Esophagus muscularis mucosa (tissue), 4 donors: ENCODE measurements around the gene MAST3. TPM values are rescaled to one million over a fixed set of nuclear protein-coding genes. Genes with fewer than 3 reads are reported as not detected.
"Not testable (repeated sequence)": the region's sequence is repeated elsewhere in the genome, so short reads cannot be mapped to it uniquely, and the experiment has no call there.

Source experiments
- DNase-seq: peaks from one replicate; pipeline ENCODE4 v3.0.0-alpha.2; 2017; ENCODE audit errors: extremely low spot score
- H3K27ac ChIP-seq, 4 donors: fragments of 200-600 bp; sonication (generic); replicated peaks in 1 of 4; 1 replicate in 3 of 4; 2 replicates in 1 of 4; pipeline ENCODE4 v1.5.1; 2016 to 2019; ENCODE audit warnings: mild to moderate bottlenecking in 1 of 4
- H3K27me3 ChIP-seq, 4 donors: fragments of 200-600 bp; sonication (generic); one replicate each; pipeline versions ENCODE4 v1.5.1 to v1.6.0; 2016 to 2019
- H3K36me3 ChIP-seq, 4 donors: fragments of 200-600 bp; sonication (generic); one replicate each; pipeline ENCODE4 v1.5.1; 2016 to 2019
- H3K4me1 ChIP-seq, 4 donors: fragments of 200-600 bp; sonication (generic); one replicate each; pipeline ENCODE4 v1.5.1; 2016 to 2019
- H3K4me3 ChIP-seq, 4 donors: fragments of 200-600 bp; sonication (generic); 1 replicate in 2 of 4; 2 replicates in 2 of 4; pipeline ENCODE4 v1.5.1; 2016 to 2019; ENCODE audit warnings: mild to moderate bottlenecking in 4 of 4, moderate library complexity in 1 of 4
- H3K9me3 ChIP-seq, 4 donors: fragments of 200-600 bp; sonication (generic); 1 replicate in 3 of 4; 2 replicates in 1 of 4; pipeline ENCODE4 v1.5.1; 2016 to 2019
- CTCF ChIP-seq, 3 experiments: fragments of 200-600 bp in 2 of 3; fragments of 450-650 bp in 1 of 3; sonication (generic) in 2 of 3; IDR thresholded peaks; one replicate each; pipeline ENCODE4 v1.5.1; 2017 to 2019; ENCODE audit warnings: antibody characterized with exemption in 3 of 3, mild to moderate bottlenecking in 2 of 3, moderate library complexity in 1 of 3
- EP300 ChIP-seq: sonication (generic); formaldehyde crosslinking; IDR thresholded peaks from one replicate; pipeline ENCODE4 v1.6.1; 2017; ENCODE audit warnings: antibody characterized with exemption
- POLR2A ChIP-seq: fragments of 450-650 bp; IDR thresholded peaks from one replicate; pipeline ENCODE4 v1.6.1; 2017; ENCODE audit warnings: antibody characterized with exemption, moderate library complexity, mild to moderate bottlenecking, low read depth
- POLR2AphosphoS5 ChIP-seq, 2 donors: sonication (generic); formaldehyde crosslinking; IDR thresholded peaks; one replicate each; pipeline ENCODE4 v1.6.1; 2017; ENCODE audit warnings: antibody characterized with exemption in 2 of 2
- WGBS: methylation state at CpG from one replicate; pipeline ENCODE4 v1.1.5; 2018; 5-methylcytosine and 5-hydroxymethylcytosine counted together
- intact Hi-C: fragments of 100-400 bp; cut with DNase I; formaldehyde crosslinking; loops from one replicate; pipeline ENCODE4 v1.15.1; 2023
- total RNA-seq, 4 donors: library from RNA; depleted of rRNA; stranded (reverse); fragments of >200 nt; gene quantifications; one replicate each; pipeline versions ENCODE4 v1.1.0 to v1.2.1, GENCODE V29; 2016

MAST3 gene
- total RNA-seq, 4 donors from 2014 or later, result 5.0 to 8.5 (median 6.4) TPM

- Histone ChIP-seq H3K27ac (no peak overlapping the region), H3K4me1 (peaks cover 0 to 19% (median 4%) of the 10 kb centered on the region in 4 donors), H3K36me3 (no peaks in the 10 kb centered on the region), H3K9me3 (no peaks in the 10 kb centered on the region), H3K27me3 (peaks cover 0 to 18% (median 0%) of the 10 kb centered on the region in 4 donors), H3K4me3 (no peak overlapping the region)
- intact Hi-C loops, result no loop called here
- WGBS, result 87% methylated on average over 6 of the region's 8 CpGs
- no peak for DNase-seq
- TF ChIP-seq POLR2AphosphoS5 (IDR thresholded peaks at IDR 0.05) (no peak), POLR2A (no peak), EP300 (no peak), CTCF (IDR thresholded peaks at IDR 0.05) (no peak)
Observed at GRCh38 chr19:18085702-18086457, 11.7 kb upstream of the MAST3 start.

GRCh38 chr19:18086590-18087138 lies 10.9 kb upstream of the MAST3 start, which contains the start of gene IL12RB1:
Gene IL12RB1 (minus strand): TSS chr19:18086934. CDS start chr19:18086823, 111 bp downstream.
- WGBS, result 61% methylated on average over 12 of the region's 12 CpGs
- Histone ChIP-seq H3K27ac (peak within 1 kb of the TSS in 1 of 4 donors; percentile 40), H3K27me3 (peaks cover 0 to 12% (median 0%) of the 10 kb centered on the region in 4 donors), H3K9me3 (no peaks in the 10 kb centered on the region), H3K36me3 (no peaks in the 10 kb centered on the region), H3K4me1 (peaks cover 0 to 19% (median 5%) of the 10 kb centered on the region in 4 donors), H3K4me3 (peak within 1 kb of the TSS; percentile 17 to 42 (median 36))
- intact Hi-C loops, result no loop called here
- DNase-seq, result no peak
- TF ChIP-seq POLR2AphosphoS5 (IDR thresholded peaks at IDR 0.05), result no peak
- no peak for TF ChIP-seq POLR2A
- no peak for TF ChIP-seq EP300
- no peak for TF ChIP-seq CTCF (IDR thresholded peaks at IDR 0.05)

- Histone ChIP-seq H3K4me1 (peaks cover 0 to 19% (median 5%) of the 10 kb centered on the region in 4 donors), H3K27ac (peak overlapping the region in 3 of 4 donors; percentile 5 to 53 (median 13))
- DNase-seq, intact Hi-C loops, H3K36me3 ChIP-seq, H3K4me3 ChIP-seq, H3K27me3 ChIP-seq, H3K9me3 ChIP-seq: not testable (repeated sequence)
- 51% methylated on average over 11 of the region's 11 CpGs for WGBS
Observed at GRCh38 chr19:18089096-18089541, 8.5 kb upstream of the MAST3 start.

GRCh38 chr19:18089726-18090125 lies 7.9 kb upstream of the MAST3 start:
- peaks cover 0 to 7% (median 0%) of the 10 kb centered on the region in 4 donors for H3K27me3 ChIP-seq
- H3K27ac ChIP-seq, result peak overlapping the region in 3 of 4 donors; percentile 5 to 41 (median 13)
- WGBS, result 80% methylated on average over 4 of the region's 5 CpGs
- intact Hi-C loops, result no loop called here
- no peak for TF ChIP-seq CTCF (IDR thresholded peaks at IDR 0.05)
- TF ChIP-seq POLR2AphosphoS5 (IDR thresholded peaks at IDR 0.05), result no peak
- no peak for TF ChIP-seq POLR2A
- TF ChIP-seq EP300, result no peak
- peaks cover 0 to 19% (median 5%) of the 10 kb centered on the region in 4 donors for H3K4me1 ChIP-seq
- no peak overlapping the region for H3K4me3 ChIP-seq
- H3K9me3 ChIP-seq, result no peaks in the 10 kb centered on the region
- no peaks in the 10 kb centered on the region for H3K36me3 ChIP-seq
- no peak for DNase-seq

GRCh38 chr19:18090545-18091216 lies 6.9 kb upstream of the MAST3 start:
- H3K4me3 ChIP-seq, result no peak overlapping the region
- 70% methylated on average over 10 of the region's 12 CpGs for WGBS
- TF ChIP-seq CTCF (IDR thresholded peaks at IDR 0.05) (no peak), EP300 (no peak), POLR2AphosphoS5 (IDR thresholded peaks at IDR 0.05) (no peak), POLR2A (no peak)
- no peaks in the 10 kb centered on the region for H3K27me3 ChIP-seq
- peak overlapping the region in 3 of 4 donors; percentile 20 to 41 (median 28) for H3K27ac ChIP-seq
- intact Hi-C loops, result no loop called here
- H3K36me3 ChIP-seq, result no peaks in the 10 kb centered on the region
- peaks cover 0 to 19% (median 5%) of the 10 kb centered on the region in 4 donors for H3K4me1 ChIP-seq
- H3K9me3 ChIP-seq, result no peaks in the 10 kb centered on the region
- DNase-seq, result no peak
